MM.1S (cell line): ENCODE data around the gene ZNF653.

ENCODE experiments used
- EZH2 ChIP-seq: fragments of 300-600 bp; sonication (generic); optimal IDR thresholded peaks from 2 replicates; pipeline ENCODE3; 2017; ENCODE audit warnings: low read depth, mild to moderate bottlenecking, antibody characterized with exemption, low read length, mixed read lengths
- TF ChIP-seq, protein P1 (sequence below): fragments of 300-600 bp; sonication (generic); IDR thresholded peaks from 2 replicates; pipeline ENCODE4 v1.5.1; 2016; ENCODE audit warnings: antibody characterized with exemption, low read length, mixed read lengths

DNA sequence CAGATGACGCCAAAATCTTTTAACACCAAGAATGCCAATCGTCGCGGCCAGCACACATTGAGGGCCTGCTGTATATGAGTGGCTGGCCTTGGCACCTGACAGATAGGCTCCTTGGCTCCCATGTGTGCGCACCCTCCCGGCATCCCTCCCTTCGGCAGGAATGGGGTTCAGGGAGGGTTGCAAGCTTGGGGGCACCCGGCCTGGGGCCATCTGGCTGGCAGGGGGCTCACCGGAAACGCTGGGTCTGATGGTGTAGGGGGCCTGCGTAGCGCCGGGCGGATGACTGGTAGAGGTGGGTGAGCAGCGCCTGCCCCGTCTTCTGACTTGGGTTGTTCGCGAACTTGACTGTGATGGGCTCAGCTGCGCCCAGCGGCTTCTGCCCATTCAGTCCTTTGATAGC lies 47.8 kb downstream of the ZNF653 start:
- no peak for TF ChIP-seq EZH2
- TF ChIP-seq, protein P1, sequence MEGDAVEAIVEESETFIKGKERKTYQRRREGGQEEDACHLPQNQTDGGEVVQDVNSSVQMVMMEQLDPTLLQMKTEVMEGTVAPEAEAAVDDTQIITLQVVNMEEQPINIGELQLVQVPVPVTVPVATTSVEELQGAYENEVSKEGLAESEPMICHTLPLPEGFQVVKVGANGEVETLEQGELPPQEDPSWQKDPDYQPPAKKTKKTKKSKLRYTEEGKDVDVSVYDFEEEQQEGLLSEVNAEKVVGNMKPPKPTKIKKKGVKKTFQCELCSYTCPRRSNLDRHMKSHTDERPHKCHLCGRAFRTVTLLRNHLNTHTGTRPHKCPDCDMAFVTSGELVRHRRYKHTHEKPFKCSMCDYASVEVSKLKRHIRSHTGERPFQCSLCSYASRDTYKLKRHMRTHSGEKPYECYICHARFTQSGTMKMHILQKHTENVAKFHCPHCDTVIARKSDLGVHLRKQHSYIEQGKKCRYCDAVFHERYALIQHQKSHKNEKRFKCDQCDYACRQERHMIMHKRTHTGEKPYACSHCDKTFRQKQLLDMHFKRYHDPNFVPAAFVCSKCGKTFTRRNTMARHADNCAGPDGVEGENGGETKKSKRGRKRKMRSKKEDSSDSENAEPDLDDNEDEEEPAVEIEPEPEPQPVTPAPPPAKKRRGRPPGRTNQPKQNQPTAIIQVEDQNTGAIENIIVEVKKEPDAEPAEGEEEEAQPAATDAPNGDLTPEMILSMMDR: no peak
